WERI-Rb-1 (cell line): Measurements from ENCODE around the gene HMGCL.

Source experiments
- DNase-seq: peaks from one replicate; pipeline ENCODE4 v3.0.0-alpha.2; 2020
- H3K27ac ChIP-seq: fragments of 250-450 bp; sonication (Bioruptor Pico); 2 replicates; pipeline ENCODE4 v1.5.1; 2020; ENCODE audit warnings: mild to moderate bottlenecking, moderate library complexity
- H3K27me3 ChIP-seq: fragments of 250-450 bp; sonication (Bioruptor Pico); 2 replicates; pipeline ENCODE4 v1.5.1; 2021; ENCODE audit warnings: mild to moderate bottlenecking, low read depth, moderate library complexity; ENCODE audit not compliant: insufficient read depth, severe bottlenecking
- H3K36me3 ChIP-seq: fragments of 250-450 bp; sonication (Bioruptor Pico); 2 replicates; pipeline ENCODE4 v1.5.1; 2020; ENCODE audit warnings: mild to moderate bottlenecking, moderate library complexity
- H3K4me3 ChIP-seq: 2 replicates; pipeline ENCODE4 v1.5.1; 2011; ENCODE audit warnings: low read depth, mild to moderate bottlenecking, control low read depth, low read length
- H3K9me3 ChIP-seq: fragments of 250-450 bp; sonication (Bioruptor Pico); 2 replicates; pipeline ENCODE4 v1.5.1; 2021; ENCODE audit warnings: mild to moderate bottlenecking, moderate library complexity; ENCODE audit not compliant: severe bottlenecking
- CTCF ChIP-seq: IDR thresholded peaks from 2 replicates; pipeline ENCODE4 v1.5.1; 2011; ENCODE audit warnings: low read depth, mild to moderate bottlenecking, control low read depth, inconsistent platforms, low read length

Gene HMGCL

GRCh38 chr1:23825076-23825761, at the start of gene HMGCL:
HMGCL (minus strand) TSS chr1:23825429; CDS start chr1:23825415, 14 bp downstream.
- Histone ChIP-seq H3K27me3 (no peaks in the 10 kb centered on the region), H3K9me3 (no peaks in the 10 kb centered on the region), H3K36me3 (no peaks in the 10 kb centered on the region; the same call in 1 of the 2 replicates), H3K27ac (peak within 1 kb of the TSS; percentile 90), H3K4me3 (peak within 1 kb of the TSS; percentile 98)
- no peak for TF ChIP-seq CTCF
- peak; percentile 91 for DNase-seq

GRCh38 chr1:23872421-23872820, 47.2 kb upstream of the HMGCL start:
- H3K27ac ChIP-seq, result no peak overlapping the region
- TF ChIP-seq CTCF, result no peak
- H3K9me3 ChIP-seq, result no peaks in the 10 kb centered on the region
- no peaks in the 10 kb centered on the region for H3K27me3 ChIP-seq
- DNase-seq, result no peak
- H3K36me3 ChIP-seq, result no peaks in the 10 kb centered on the region
- H3K4me3 ChIP-seq, result no peak overlapping the region

- Histone ChIP-seq H3K4me3 (no peak overlapping the region), H3K27me3 (no peaks in the 10 kb centered on the region), H3K36me3 (peaks cover 11% of the 10 kb centered on the region), H3K9me3 (no peaks in the 10 kb centered on the region), H3K27ac (no peak overlapping the region)
- TF ChIP-seq CTCF, result no peak
- DNase-seq, result no peak
Measured at GRCh38 chr1:23869051-23869450, 43.8 kb upstream of the HMGCL start.

- DNase-seq, result no peak
- no peaks in the 10 kb centered on the region for H3K27me3 ChIP-seq
- peaks cover 11% of the 10 kb centered on the region for H3K36me3 ChIP-seq
- no peak overlapping the region for H3K4me3 ChIP-seq
- H3K9me3 ChIP-seq, result no peaks in the 10 kb centered on the region
- no peak overlapping the region for H3K27ac ChIP-seq
- TF ChIP-seq CTCF, result no peak
Measured at GRCh38 chr1:23868557-23869016, 43.4 kb upstream of the HMGCL start.

DNA sequence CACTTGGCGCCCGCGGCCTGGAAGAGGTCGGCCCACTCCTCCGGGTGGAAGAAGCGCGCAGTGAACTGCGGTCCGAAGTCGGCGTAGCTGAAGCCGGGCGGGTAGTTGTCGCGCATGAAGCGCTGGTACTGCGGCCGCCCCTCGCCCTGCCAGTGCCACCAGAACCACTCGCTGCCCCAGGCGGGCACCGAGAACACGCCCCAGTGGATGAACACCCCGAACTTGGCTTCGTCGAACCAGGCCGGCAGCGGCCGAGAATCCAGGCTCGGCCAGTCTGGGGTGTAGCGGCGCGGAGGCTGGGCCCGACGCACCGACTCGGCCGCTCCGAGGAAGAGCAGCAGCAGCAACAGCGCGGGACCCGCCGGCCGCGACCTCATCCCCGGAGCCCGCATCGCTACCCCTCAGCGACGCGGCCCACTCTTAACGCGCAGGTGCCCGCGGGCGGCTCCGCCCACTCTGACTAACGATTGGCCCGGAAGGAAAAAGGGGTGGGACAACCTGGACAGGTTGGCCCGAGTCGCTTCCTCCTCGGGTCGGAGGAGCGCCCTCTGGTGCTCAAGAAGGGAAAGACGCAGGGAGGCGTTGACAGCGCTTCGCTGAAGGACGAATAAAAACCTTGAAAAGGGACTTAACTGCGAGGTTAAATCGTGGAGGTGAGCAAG, 42.8 kb upstream of the HMGCL start, which contains the start of gene FUCA1:
TSS of gene FUCA1 (minus strand) at position 396 of the 662 bp plus-strand sequence. CDS start at position 392, 4 bp downstream.
- Histone ChIP-seq H3K27ac (no peak within 1 kb of the TSS), H3K9me3 (no peaks in the 10 kb centered on the region), H3K4me3 (peak within 1 kb of the TSS; percentile 71), H3K36me3 (peaks cover 11% of the 10 kb centered on the region), H3K27me3 (no peaks in the 10 kb centered on the region)
- peak; percentile 96 for DNase-seq
- peak; percentile 91 for TF ChIP-seq CTCF
